K562 (cell line): ENCODE results near the gene RAP1GDS1. TPM values are rescaled to one million over a fixed set of nuclear protein-coding genes. Genes with fewer than 3 reads are reported as not detected.

Experiments
- ATAC-seq: fragments of 200-7000 bp; cut with Tn5 transposase; 3 replicates; pipeline ENCODE4 v1.9.1; 2020; ENCODE audit warnings: moderate library complexity
- BruUV-seq: library from RNA; stranded (reverse); fragments of 400-500 nt; replicated peaks from 2 replicates; lab custom pipeline; 2021; lab: Mats Ljungman, UMichigan
- CTCF ChIA-PET: fragments of 300-600 bp; formaldehyde crosslinking; extraction: SDS; loops from one replicate; lab custom pipeline; 2021; ENCODE audit warnings: low intra/inter-chr PET ratio; lab: Yijun Ruan, JAX
- POLR2A ChIA-PET: fragments of 300-600, 350-650 bp; sonication (Branson Sonifier 250); formaldehyde crosslinking; extraction: SDS; loops from one replicate; lab custom pipeline; 2021; ENCODE audit warnings: antibody characterized with exemption, inconsistent platforms; lab: Yijun Ruan, JAX
- DNase-seq, 4 experiments: peaks; one replicate each; pipeline versions ENCODE4 v3.0.0 to v3.0.0-alpha.2; 2011 to 2018; ENCODE audit warnings: low spot score in 3 of 4, mixed read lengths in 3 of 4; ENCODE audit errors: extremely low read depth in 1 of 4
- FAIRE-seq: peaks from 2 replicates; lab custom pipeline; 2011; peaks lifted over from hg19 to GRCh38; lab: Jason Lieb, UNC
- H2AFZ ChIP-seq: 2 replicates; pipeline ENCODE4 v1.6.0; 2011; ENCODE audit warnings: low read depth, low read length, control low read depth, inconsistent platforms
- H3K27ac ChIP-seq: fragments of 200-600 bp; 3 replicates; pipeline ENCODE4 v1.8.0; 2011; ENCODE audit warnings: low read depth, mild to moderate bottlenecking, control low read depth, inconsistent platforms, low read length, moderate library complexity, mixed read lengths; ENCODE audit errors: extremely low read depth
- H3K27me3 ChIP-seq, 2 experiments: fragments of 300-600 bp in 1 of 2; 2 replicates in 1 of 2; 3 replicates in 1 of 2; pipeline versions ENCODE4 v1.6.0 to v1.8.0; 2011; ENCODE audit warnings: inconsistent platforms in 2 of 2, low read length in 2 of 2, mild to moderate bottlenecking in 1 of 2, mixed read lengths in 1 of 2, moderate library complexity in 1 of 2; ENCODE audit not compliant: control insufficient read depth in 2 of 2, insufficient read depth in 2 of 2
- H3K36me3 ChIP-seq: fragments of 300-600 bp; 3 replicates; pipeline ENCODE4 v1.8.0; 2011; ENCODE audit warnings: mild to moderate bottlenecking, low read length, inconsistent platforms; ENCODE audit not compliant: control insufficient read depth, insufficient read depth
- H3K4me1 ChIP-seq, 2 experiments: fragments of 200-600 bp in 1 of 2; replicated peaks in 1 of 2; 2 replicates in 1 of 2; 3 replicates in 1 of 2; pipeline versions ENCODE4 v1.5.1 to v1.8.0; 2011; ENCODE audit warnings: inconsistent platforms in 2 of 2, low read length in 2 of 2, mild to moderate bottlenecking in 1 of 2, mixed read lengths in 1 of 2, moderate library complexity in 1 of 2; ENCODE audit not compliant: control insufficient read depth in 2 of 2, insufficient read depth in 2 of 2
- H3K4me2 ChIP-seq: 2 replicates; pipeline ENCODE4 v1.6.1; 2011; ENCODE audit warnings: low read length, control low read depth, inconsistent platforms, mixed read lengths; ENCODE audit not compliant: insufficient read depth
- H3K4me3 ChIP-seq: fragments of 200-600 bp; sonication (generic), shearing (Covaris generic); 2 replicates; pipeline ENCODE4 v1.5.1; 2016; ENCODE audit warnings: control low read depth, inconsistent platforms
- H3K79me2 ChIP-seq: fragments of 200-600 bp; 3 replicates; pipeline ENCODE4 v1.8.0; 2011; ENCODE audit warnings: low read length, inconsistent platforms; ENCODE audit not compliant: control insufficient read depth, insufficient read depth
- H3K9ac ChIP-seq, 2 experiments: 2 replicates each; pipeline versions ENCODE4 v1.6.0 to v1.6.1; 2011; ENCODE audit warnings: low read depth in 2 of 2, low read length in 2 of 2, control low read depth in 1 of 2, inconsistent platforms in 1 of 2, mild to moderate bottlenecking in 1 of 2, mixed read lengths in 1 of 2; ENCODE audit not compliant: insufficient read depth in 1 of 2
- H3K9me1 ChIP-seq: one replicate; pipeline ENCODE4 v1.6.0; 2011; ENCODE audit warnings: inconsistent platforms, mild to moderate bottlenecking, low read length, moderate library complexity; ENCODE audit not compliant: control insufficient read depth, insufficient read depth
- H3K9me3 ChIP-seq: replicated peaks from 2 replicates; pipeline ENCODE4 v1.5.1; 2011; ENCODE audit warnings: low read depth, low read length, inconsistent platforms; ENCODE audit not compliant: control insufficient read depth, insufficient read depth
- H4K20me1 ChIP-seq: replicated peaks from 2 replicates; pipeline ENCODE4 v1.6.1; 2011; ENCODE audit warnings: low read length, inconsistent platforms, mixed read lengths; ENCODE audit not compliant: control insufficient read depth, insufficient read depth
- CEBPZ ChIP-seq: fragments of 150-350 bp; IDR thresholded peaks from 2 replicates; pipeline ENCODE4 v1.6.1; 2014; ENCODE audit warnings: low read depth, mild to moderate bottlenecking, low read length, borderline replicate concordance
- SREBF1 ChIP-seq: fragments of 150-350 bp; IDR thresholded peaks from 2 replicates; pipeline ENCODE4 v1.6.1; 2014; ENCODE audit warnings: antibody characterized with exemption, low read depth, low read length, borderline replicate concordance
- WGBS: fragments of 100-300 bp; shearing (Covaris generic); methylation state at CpG from one replicate; pipeline ENCODE4 v1.1.6; 2016; ENCODE audit warnings: low coverage, mixed read lengths; ENCODE audit not compliant: insufficient coverage; ENCODE audit errors: missing lambda C conversion rate; 5-methylcytosine and 5-hydroxymethylcytosine counted together
- in situ Hi-C: fragments of 300-500 bp; cut with MboI; formaldehyde crosslinking; loops from 4 replicates; pipeline ENCODE4 v1.15.0; 2018; ENCODE audit warnings: inconsistent platforms, mixed read lengths
- intact Hi-C: fragments of 100-400 bp; cut with micrococcal nuclease; formaldehyde crosslinking; loops from 2 replicates; pipeline ENCODE4 v1.14.2; 2022
- polyA plus RNA-seq, 8 experiments: library from polyadenylated mRNA; depleted of rRNA in 4 of 8; stranded (reverse) in 5 of 8; unstranded in 3 of 8; fragments of >200 nt; fragmentation: Nextera tagmentation in 2 of 8; fragmentation: Illumina TruSeq in 1 of 8; extraction: Ambion mirVana in 2 of 8; extraction: Trizol in 1 of 8; gene quantifications; 2 replicates each; pipeline versions ENCODE4 v1.2.1 to v1.2.3, GENCODE V29; 2011 to 2014; ENCODE audit warnings: inconsistent platforms in 1 of 8, missing spikeins in 1 of 8
- total RNA-seq, 7 experiments: library from RNA; depleted of rRNA in 6 of 7; stranded (reverse); fragments of >200 nt in 6 of 7; fragmentation: Illumina TruSeq in 2 of 7; extraction: Trizol in 2 of 7; gene quantifications; 2 replicates each; pipeline versions ENCODE4 v1.2.1 to v1.2.3, GENCODE V29; 2011 to 2021; ENCODE audit warnings: low replicate concordance in 1 of 7

RAP1GDS1 gene
- total and polyA plus RNA-seq, 9 of the 15 experiments (the other 6 are each of a cell fraction or from before 2014, with no cell fraction given), result 27.2 to 55.6 (median 31.5) TPM

GRCh38 chr4:98310867-98311266 lies 49.7 kb downstream of the RAP1GDS1 start:
- no peak overlapping the region for H2AFZ ChIP-seq
- no peaks in the 10 kb centered on the region for H3K9me1 ChIP-seq
- in situ Hi-C loops, result no loop called here
- H3K9me3 ChIP-seq, result no peaks in the 10 kb centered on the region
- DNase-seq (no peak), FAIRE-seq (no peak), ATAC-seq (no peak)
- no peak overlapping the region for H3K9ac ChIP-seq
- H3K36me3 ChIP-seq, result no peaks in the 10 kb centered on the region
- no peaks in the 10 kb centered on the region for H4K20me1 ChIP-seq
- no peak overlapping the region for H3K27ac ChIP-seq
- no peaks in the 10 kb centered on the region; a peak in 1 of 5 replicates for H3K4me1 ChIP-seq
- no TSS peak for BruUV-seq
- WGBS, result 74% methylated on average over 2 of the region's 2 CpGs
- CTCF ChIA-PET, result no interaction called here
- H3K79me2 ChIP-seq, result peaks cover 2% of the 10 kb centered on the region; the same call in 1 of the 3 replicates
- TF ChIP-seq CEBPZ (no peak), SREBF1 (no peak)
- POLR2A ChIA-PET, result no interaction called here
- intact Hi-C loops, result no loop called here
- no peak overlapping the region for H3K4me3 ChIP-seq
- no peak overlapping the region for H3K4me2 ChIP-seq
- no peaks in the 10 kb centered on the region for H3K27me3 ChIP-seq
